Kidney (tissue), 14 donors: ENCODE measurements around the gene RAC2. TPM values are rescaled to one million over a fixed set of nuclear protein-coding genes. Genes with fewer than 3 reads are reported as not detected.

Experiments used
- DNase-seq, 5 donors: peaks; one replicate each; pipeline ENCODE4 v3.0.0-alpha.2; 2013 to 2020
- FAIRE-seq: peaks from 2 replicates; lab custom pipeline; 2012; peaks lifted over from hg19 to GRCh38; lab: Jason Lieb, UNC
- H3K27ac ChIP-seq, 2 donors: one replicate each; pipeline ENCODE4 v1.7.0; 2013; ENCODE audit warnings: low read depth in 2 of 2, low read length in 2 of 2, inconsistent platforms in 1 of 2
- H3K27me3 ChIP-seq: one replicate; pipeline ENCODE4 v1.7.1; 2013; ENCODE audit warnings: low read length, inconsistent platforms; ENCODE audit not compliant: control insufficient read depth, insufficient read depth
- H3K36me3 ChIP-seq, 3 donors: one replicate each; pipeline versions ENCODE4 v1.7.0 to v1.7.1; 2013; ENCODE audit warnings: low read length in 3 of 3, control low read depth in 1 of 3, inconsistent platforms in 1 of 3; ENCODE audit not compliant: insufficient read depth in 3 of 3, control insufficient read depth in 2 of 3
- H3K4me1 ChIP-seq, 3 donors: one replicate each; pipeline versions ENCODE4 v1.7.0 to v1.7.1; 2013; ENCODE audit warnings: low read length in 3 of 3, inconsistent platforms in 1 of 3, low read depth in 1 of 3; ENCODE audit not compliant: control insufficient read depth in 2 of 3, insufficient read depth in 2 of 3
- H3K4me3 ChIP-seq, 3 donors: one replicate each; pipeline versions ENCODE4 v1.7.0 to v1.8.1; 2013; ENCODE audit warnings: low read length in 3 of 3, control low read depth in 1 of 3, inconsistent platforms in 1 of 3
- H3K9ac ChIP-seq, 3 donors: one replicate each; pipeline versions ENCODE4 v1.7.0 to v1.7.1; 2013; ENCODE audit warnings: low read length in 3 of 3, control low read depth in 1 of 3, inconsistent platforms in 1 of 3
- H3K9me3 ChIP-seq, 3 donors: one replicate each; pipeline versions ENCODE4 v1.7.0 to v1.7.1; 2013; ENCODE audit warnings: low read length in 3 of 3, control low read depth in 1 of 3, inconsistent platforms in 1 of 3; ENCODE audit not compliant: control insufficient read depth in 2 of 3, insufficient read depth in 1 of 3
- CTCF ChIP-seq: IDR thresholded peaks from 3 replicates; pipeline ENCODE4 v1.5.1; 2012; ENCODE audit warnings: mild to moderate bottlenecking, moderate library complexity, borderline replicate concordance; ENCODE audit not compliant: insufficient read depth; ENCODE audit errors: extremely low read depth
- intact Hi-C: fragments of 100-400 bp; cut with DNase I; formaldehyde crosslinking; loops from one replicate; pipeline ENCODE4 v1.11.1; 2022
- polyA plus RNA-seq: library from polyadenylated mRNA; stranded (reverse); fragments of 350-450 nt; fragmentation: Illumina TruSeq; extraction: RNeasy Lipid Tissue Mini Kit (QIAGEN cat#74804); gene quantifications from one replicate; pipeline ENCODE4 v1.2.3, GENCODE V29; 2014; ENCODE audit warnings: low read depth, low replicate concordance; ENCODE audit not compliant: insufficient read depth
- total RNA-seq: library from RNA; stranded (reverse); fragmentation: NEBNext Ultra II Directional; extraction: Animal tissue kit (Norgen Biotek cat#: 25700); gene quantifications from one replicate; pipeline ENCODE4 v1.2.1, GENCODE V29; 2021
- donor health status: control.
- donor health status: control.
- donor health status: control.
- donor health status: control.
- donor health status: control.
- donor health status: DM: yes; HTN: yes; CAD: no.
- donor health status: Normal renal cell carcinoma (clear cell type).

Gene RAC2
- total and polyA plus RNA-seq, 2 donors from 2014 or later = 4.5 to 38.6 TPM

- no peaks in the 10 kb centered on the region for H3K36me3 ChIP-seq
- TF ChIP-seq CTCF = no peak
- no peaks in the 10 kb centered on the region for H3K27me3 ChIP-seq
- peak within 1 kb of the TSS; percentile 26 to 56 (median 54) for H3K9ac ChIP-seq
- H3K4me1 ChIP-seq = peaks cover 18 to 34% (median 28%) of the 10 kb centered on the region in 3 donors
- FAIRE-seq (no peak), DNase-seq (peak; percentile 89 to 95 (median 93))
- intact Hi-C loops = no loop called here
- H3K9me3 ChIP-seq = no peaks in the 10 kb centered on the region
- H3K4me3 ChIP-seq = peak within 1 kb of the TSS; percentile 24 to 58 (median 53)
- peak within 1 kb of the TSS; percentile 96 to 97 for H3K27ac ChIP-seq
Observed at GRCh38 chr22:37187891-37188761, 55.9 kb downstream of the RAC2 start, which contains the start of gene C1QTNF6. C1QTNF6 (minus strand) TSS chr22:37188247; CDS start chr22:37188213, 34 bp downstream.

- peaks cover 18 to 31% (median 28%) of the 10 kb centered on the region in 3 donors for H3K4me1 ChIP-seq
- no peaks in the 10 kb centered on the region for H3K27me3 ChIP-seq
- peak overlapping the region; percentile 96 to 97 for H3K27ac ChIP-seq
- DNase-seq (peak in 1 of 5 donors; percentile 74), FAIRE-seq (no peak)
- H3K4me3 ChIP-seq = peak overlapping the region; percentile 24 to 58 (median 53)
- no peaks in the 10 kb centered on the region for H3K9me3 ChIP-seq
- no peak for TF ChIP-seq CTCF
- H3K9ac ChIP-seq = peak overlapping the region; percentile 26 to 56 (median 54)
- H3K36me3 ChIP-seq = no peaks in the 10 kb centered on the region
- intact Hi-C loops = no loop called here
Observed at GRCh38 chr22:37187552-37187890, 56.5 kb downstream of the RAC2 start.

- Histone ChIP-seq H3K9ac (peak overlapping the region; percentile 26 to 56 (median 54)), H3K4me3 (peak overlapping the region in 2 of 3 donors; percentile 24 to 58), H3K4me1 (peaks cover 18 to 31% (median 28%) of the 10 kb centered on the region in 3 donors), H3K27ac (peak overlapping the region; percentile 96 to 97), H3K36me3 (no peaks in the 10 kb centered on the region), H3K9me3 (no peaks in the 10 kb centered on the region), H3K27me3 (no peaks in the 10 kb centered on the region)
- FAIRE-seq = no peak
- no peak for TF ChIP-seq CTCF
- DNase-seq = peak in 1 of 5 donors; percentile 55
- intact Hi-C loops = no loop called here
Observed at GRCh38 chr22:37186997-37187522, 57.0 kb downstream of the RAC2 start.
